GM18868 (cell line): Measurements from ENCODE around the gene SYP.

Experiments
- ATAC-seq: cut with Tn5 transposase; IDR thresholded peaks from one replicate; pipeline ENCODE4 v1.9.1; 2021; ENCODE audit warnings: mild to moderate bottlenecking, moderate library complexity; ENCODE audit not compliant: unreplicated experiment

The SYP gene

GRCh38 chrX:49199906-49200771 lies at the start of gene SYP:
Gene SYP, minus strand, starts transcription at chrX:49200193. Its CDS starts 7 bp downstream, at chrX:49200186.
- ATAC-seq: peak; percentile 92

DNA sequence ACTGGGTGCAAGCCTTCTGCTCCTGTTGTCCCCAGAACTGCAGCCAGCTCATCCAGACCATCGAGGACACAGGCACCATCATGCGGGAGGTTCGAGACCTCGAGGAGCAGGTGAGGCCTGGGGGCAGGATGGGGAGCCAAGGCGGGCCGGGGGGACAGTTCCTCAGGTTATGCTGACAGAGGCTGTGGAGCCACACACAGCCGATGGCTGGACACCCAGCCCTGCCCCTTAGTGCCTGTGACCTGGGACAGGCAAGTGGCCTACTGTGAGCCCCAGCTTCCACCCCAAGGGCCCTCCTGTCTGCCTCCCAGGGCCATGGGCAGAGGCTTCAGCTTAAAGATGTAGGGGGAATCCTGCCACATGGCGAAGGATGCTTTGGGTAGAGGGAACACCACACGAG lies 49.6 kb upstream of the SYP start:
- ATAC-seq: no peak

DNA sequence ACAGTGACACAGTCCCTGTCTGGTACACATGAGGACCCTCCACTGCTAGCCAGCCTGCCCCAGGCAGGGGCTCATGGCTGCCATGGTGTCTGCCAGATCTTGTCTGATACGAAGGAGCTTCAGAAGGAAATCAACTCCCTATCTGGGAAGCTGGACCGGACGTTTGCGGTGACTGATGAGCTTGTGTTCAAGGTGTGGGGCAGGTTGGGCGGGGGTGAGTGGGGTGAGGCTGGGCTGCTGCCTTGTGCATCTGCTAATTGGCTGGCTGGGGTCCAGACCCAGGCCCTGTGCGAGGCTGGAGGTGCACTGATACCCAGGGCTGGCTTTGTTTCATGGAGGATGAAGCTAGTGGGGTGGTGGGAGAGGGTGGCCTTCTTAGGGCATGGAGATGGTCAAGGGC lies 49.1 kb upstream of the SYP start:
- ATAC-seq: no peak

GRCh38 chrX:49247916-49248811 lies 48.2 kb upstream of the SYP start:
- ATAC-seq: no peak

DNA sequence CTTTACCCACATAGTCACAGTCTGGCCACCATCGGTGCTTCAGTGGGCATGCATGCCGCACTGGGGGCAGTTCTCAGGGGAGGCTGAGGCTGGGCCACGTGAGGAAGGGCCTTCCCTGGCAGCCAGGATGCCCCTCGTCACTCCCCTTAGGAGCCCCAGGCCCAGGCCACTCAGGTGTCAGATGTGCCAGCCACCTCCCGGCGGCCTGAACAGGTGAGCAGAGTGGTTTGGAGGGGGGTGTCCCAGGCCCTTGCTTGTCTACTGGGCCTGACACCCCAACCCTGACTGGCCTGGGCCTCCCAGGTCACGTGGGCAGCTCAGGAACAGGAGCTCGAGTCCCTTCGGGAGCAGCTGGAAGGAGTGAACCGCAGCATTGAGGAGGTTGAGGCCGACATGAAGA lies 47.4 kb upstream of the SYP start:
- ATAC-seq: no peak

DNA sequence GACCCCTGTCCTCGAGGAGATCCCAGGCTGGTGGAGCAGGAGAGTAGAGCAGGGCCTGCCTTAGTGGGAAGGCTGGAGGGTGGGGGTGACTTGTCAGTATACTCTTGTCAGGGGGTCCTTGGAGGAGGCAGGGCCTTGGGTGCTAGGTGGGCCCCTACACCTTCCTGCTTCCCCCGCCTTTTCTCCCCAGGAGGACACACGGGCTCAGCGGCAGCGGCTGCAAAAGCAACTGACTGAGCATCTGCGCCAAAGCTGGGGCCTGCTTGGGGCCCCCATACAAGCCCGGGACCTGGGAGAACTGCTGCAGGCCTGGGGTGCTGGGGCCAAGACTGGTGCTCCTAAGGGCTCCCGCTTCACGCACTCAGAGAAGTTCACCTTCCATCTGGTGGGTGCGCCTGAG lies 46.5 kb upstream of the SYP start:
- no peak for ATAC-seq

DNA sequence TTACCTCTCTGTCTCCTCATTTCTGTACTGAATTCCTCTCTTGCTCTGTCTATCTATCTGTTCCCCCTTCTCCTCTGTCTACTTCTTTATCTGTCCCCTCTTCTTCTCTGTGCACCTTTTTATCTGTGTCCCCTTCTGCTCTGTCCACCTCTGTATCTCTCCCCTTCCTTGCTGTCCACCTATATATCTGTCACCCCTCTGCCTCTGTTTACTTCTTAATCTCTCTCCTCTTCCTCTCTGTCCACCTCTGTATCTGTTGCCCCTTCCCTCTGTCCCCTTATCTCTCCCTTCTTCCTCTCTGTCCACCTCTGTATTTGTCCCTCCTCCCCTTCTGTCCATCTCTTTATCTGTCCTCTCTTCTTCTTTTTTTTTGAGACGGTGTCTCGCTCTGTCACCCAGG lies 44.2 kb upstream of the SYP start:
- no peak for ATAC-seq

DNA sequence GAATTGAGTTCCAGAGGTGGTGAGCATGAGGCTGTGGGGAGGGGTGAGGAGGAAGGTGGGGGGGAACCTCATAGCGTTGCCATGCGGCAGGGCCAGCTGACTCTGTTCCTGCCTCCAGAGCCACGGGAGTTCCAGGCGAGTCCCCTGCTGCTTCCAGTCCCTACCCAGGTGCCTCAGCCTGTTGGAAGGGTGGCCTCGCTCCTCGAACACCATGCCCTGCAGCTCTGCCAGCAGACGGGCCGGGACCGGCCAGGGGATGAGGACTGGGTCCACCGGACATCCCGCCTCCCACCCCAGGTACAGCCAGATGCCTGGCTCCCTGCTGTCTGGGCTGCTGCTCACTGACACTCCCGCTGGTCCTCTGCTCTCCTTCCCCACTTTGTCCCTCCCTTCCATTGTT lies 43.2 kb upstream of the SYP start:
- no peak for ATAC-seq

GRCh38 chrX:49242545-49243066 lies 42.6 kb upstream of the SYP start:
- ATAC-seq: no peak

DNA sequence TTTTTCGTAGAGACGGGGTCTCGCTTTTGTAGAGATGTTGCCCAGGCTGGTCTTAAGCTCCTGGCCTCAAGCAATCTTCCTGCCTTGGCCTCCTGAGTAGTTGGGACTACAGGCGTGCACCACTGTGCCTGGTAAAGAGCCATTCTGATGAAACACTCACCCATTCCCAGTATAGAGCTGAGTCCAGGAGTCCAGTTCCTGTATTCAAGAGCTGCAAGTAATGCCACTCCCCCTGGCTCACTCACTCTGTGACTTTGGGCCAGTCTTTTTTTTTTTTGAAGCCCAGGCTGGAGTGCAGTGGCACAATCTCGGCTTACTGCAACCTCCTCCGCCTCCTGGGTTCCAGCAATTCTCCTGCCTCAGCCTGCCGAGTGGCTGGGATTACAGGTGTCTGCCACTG lies 38.7 kb upstream of the SYP start:
- no peak for ATAC-seq

DNA sequence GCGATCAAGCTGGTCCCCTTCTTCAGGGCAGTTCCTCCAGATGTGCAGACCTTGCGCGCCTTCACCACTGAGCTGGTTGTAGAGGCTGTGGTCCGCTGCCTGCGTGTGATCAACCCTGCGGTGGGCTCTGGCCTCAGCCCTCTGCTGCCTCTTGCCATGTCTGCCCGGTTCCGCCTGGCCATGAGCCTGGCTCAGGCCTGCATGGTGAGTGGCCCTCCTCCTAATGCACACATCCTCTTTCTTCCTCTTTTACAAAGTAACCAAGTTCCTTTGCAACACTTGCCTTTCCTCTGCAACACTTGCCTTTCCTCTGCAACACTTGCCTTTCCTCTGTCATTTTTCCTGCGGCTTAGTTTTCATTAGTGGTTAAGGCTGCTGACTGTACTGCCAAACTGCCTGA lies 37.1 kb upstream of the SYP start:
- no peak for ATAC-seq

- ATAC-seq: no peak
Observed at GRCh38 chrX:49233887-49234555, 34.0 kb upstream of the SYP start.

- ATAC-seq: no peak
Observed at GRCh38 chrX:49233176-49233575, 33.2 kb upstream of the SYP start, which contains the start of gene CACNA1F. Gene CACNA1F, minus strand, starts transcription at chrX:49233340. Its CDS starts 31 bp downstream, at chrX:49233309.

- ATAC-seq: no peak
Observed at GRCh38 chrX:49232525-49232924, 32.5 kb upstream of the SYP start.

- no peak for ATAC-seq
Observed at GRCh38 chrX:49231333-49232000, 31.5 kb upstream of the SYP start.

DNA sequence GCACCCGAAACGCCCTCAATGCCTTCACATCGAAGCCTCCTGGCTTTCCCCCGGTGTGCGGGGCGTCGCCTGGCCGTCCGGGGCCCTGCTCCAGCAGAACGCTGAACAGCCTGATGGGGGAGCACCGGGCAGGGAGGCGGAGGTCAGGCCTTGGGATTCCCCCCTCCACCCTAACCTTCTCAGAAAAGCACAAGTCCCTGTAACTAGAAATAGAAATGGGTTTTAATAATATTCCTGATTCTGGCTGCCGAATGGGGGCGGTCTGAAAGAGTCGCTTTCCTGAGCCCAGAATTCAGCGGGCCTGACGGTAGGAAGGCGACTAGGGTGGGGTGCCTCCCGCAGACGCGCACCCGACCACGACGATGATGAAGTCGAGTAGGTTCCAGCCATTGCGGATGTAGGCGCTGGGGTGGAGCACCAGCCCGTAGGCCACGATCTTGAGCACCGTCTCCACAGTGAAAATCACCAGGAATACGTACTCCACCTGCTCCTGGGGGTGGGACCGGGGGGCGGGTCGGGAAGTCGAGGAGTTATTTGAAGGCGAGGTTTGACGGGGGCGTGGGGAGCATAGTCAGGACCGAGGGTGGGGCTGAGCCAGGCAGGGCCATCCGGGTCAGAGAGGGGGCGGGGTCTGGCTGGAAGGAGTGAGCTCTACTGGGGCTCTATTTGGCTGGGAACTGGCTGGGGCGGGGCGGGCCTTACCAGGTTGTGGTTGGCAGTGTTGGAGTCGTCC lies 30.7 kb upstream of the SYP start:
- peak; percentile 68 for ATAC-seq

GRCh38 chrX:49228185-49228584 lies 28.2 kb upstream of the SYP start:
- no peak for ATAC-seq

DNA sequence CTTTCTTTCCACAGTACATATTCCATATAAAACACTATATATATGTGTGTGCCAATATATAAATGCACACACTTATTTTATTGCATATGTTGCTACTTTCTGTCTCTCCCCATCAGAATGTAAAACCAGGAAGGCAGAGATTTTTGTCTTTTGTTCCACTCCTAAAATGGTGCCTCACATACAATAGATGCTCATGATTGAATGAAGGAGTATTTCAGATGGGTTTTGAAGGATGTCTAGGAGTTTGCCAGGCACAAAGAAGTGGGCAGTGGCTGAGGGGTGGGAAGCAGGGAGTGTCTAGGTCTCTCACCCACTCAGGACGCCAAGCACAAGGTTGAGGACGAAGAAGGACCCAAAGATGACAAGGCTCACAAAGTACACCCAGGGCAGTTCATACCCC lies 27.7 kb upstream of the SYP start:
- ATAC-seq: no peak

DNA sequence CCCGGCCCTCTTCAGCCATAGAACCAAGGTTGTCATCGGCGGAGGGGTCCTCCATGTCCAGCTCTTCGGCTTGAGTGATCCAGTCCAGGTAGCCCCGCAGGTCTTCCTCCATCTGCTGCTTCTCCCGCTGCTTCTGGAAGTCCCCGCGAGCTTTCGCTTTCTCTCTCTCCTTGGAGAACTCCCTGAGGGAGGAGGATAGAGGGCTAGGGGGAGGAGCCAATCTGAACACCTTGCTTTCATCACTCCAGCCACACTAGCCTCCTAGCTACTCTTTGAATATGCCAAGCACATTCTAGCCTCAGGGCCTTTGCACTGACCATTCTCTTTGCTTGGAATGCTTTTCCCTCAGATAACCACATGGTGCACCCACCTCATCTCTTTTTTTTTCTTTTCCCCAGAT lies 27.0 kb upstream of the SYP start:
- ATAC-seq: no peak

GRCh38 chrX:49225858-49226257 lies 25.9 kb upstream of the SYP start:
- no peak for ATAC-seq
